Measurements from ENCODE around the gene ZDHHC12.
A peak's percentile ranks its signal among the peaks of the same experiment; 100 is the strongest.

The ZDHHC12 gene

GRCh38 chr9:128729766-128730517, 6.0 kb upstream of the ZDHHC12 start:
- no peak for DNase-seq

- no peak for DNase-seq
These were observed 5.4 kb upstream of the ZDHHC12 start for GRCh38 chr9:128729302-128729701.

DNA sequence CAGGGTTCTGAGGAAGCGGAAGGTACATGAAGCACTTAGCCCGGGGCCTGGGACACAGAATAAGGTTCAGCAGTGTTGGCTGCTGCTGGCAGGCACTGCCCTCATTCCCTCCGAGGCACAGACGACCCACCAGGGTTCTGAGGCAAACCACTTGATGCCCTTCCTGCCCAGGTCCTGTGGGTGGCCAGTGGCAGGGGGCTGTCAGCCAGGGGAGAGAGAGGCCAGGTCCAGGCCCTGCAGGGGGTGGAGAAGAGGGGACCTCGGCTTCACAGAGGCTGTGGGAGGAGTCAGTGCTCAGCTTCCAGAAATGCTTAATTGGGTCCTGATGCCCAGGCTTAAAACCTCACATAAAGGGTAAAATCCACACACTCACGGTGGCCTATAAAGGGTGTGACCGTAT, 4.4 kb upstream of the ZDHHC12 start:
- no peak for DNase-seq

DNA sequence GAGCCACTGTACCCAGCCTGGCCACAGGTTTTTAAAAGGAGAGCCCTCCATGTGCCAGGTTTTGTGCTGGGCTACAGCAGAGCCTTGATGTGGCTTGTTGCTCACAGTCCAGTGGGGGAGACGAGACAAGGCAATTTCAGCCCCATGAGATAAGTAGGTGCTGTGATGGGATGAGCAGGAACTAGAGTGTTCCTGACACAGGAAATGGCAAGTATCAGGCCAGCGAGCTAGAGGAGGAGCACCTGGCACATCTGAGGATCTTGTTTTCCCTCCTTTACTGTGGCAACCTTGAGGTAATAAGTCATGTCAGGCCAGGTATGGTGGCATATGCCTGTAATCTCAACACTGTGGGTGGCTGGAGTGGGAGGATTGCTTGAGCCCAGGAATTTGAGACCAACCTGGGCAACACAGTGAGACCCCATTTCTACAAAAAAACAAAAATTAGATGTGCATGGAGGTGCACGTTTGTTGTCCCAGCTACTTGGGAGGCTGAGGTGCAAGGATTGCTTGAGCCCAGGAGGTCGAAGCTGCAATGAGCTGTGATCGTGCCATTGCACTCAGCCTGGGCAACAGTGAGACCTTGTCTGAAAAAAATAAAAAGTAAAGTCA, 3.8 kb upstream of the ZDHHC12 start:
- no peak for DNase-seq

GRCh38 chr9:128724744-128725211, 851 bp upstream of the ZDHHC12 start:
- DNase-seq, result peak; percentile 57

- DNase-seq, result no peak
These were observed 518 bp downstream of the ZDHHC12 start for GRCh38 chr9:128723352-128723865.

DNA sequence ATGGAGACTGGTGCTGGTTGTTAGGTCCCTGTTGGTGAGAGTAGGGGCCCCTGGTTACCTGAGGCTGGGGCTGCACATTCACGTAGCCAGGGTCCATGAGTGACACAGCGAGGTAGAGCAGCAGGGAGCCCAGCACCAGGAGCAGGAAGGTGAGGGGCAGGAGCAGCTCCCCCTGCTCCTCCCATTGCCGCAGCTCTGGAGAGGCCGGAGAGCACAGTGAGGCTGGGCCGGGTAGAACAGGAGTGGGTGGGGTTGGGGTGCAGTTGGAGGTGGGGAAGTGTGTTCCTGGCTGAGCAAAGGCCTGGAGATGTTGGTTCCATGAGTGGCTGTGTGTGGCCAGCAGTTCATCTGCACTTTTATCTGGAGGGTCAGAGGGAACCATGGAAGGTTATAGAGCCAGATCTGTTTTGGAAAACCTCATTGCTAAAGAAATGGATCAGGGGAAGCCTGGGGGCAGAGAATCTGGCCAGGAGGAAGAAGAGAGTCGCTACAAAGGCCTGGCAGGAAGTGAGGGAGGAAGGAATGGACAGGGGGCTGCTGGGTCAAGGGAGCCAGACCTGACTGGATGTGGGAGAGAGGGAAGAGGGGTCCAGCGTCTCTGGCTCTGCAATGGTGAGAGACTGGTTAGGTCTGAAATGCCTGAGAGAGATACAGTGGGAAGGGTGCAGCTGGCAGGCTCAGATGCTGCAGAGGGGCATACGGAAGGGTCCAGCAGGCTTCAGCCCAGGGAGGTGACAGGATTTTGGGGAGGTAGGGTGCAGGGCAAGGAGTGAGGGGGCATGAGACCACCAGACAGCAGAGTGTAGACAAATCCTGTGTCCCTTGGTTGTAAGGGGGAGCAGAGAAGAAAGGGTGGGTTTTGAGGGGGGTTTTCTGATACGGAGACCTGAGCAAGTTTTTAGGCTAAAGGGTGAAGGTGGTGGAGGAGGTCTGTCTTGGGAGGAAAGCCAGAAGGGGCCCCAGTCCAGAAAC, 1.3 kb downstream of the ZDHHC12 start:
- no peak for DNase-seq

GRCh38 chr9:128721487-128722010, 2.4 kb downstream of the ZDHHC12 start:
- no peak for DNase-seq

GRCh38 chr9:128720841-128721486, 3.0 kb downstream of the ZDHHC12 start:
- DNase-seq, result no peak

GRCh38 chr9:128719919-128720605, 3.9 kb downstream of the ZDHHC12 start:
- DNase-seq, result no peak

- DNase-seq, result no peak
These were observed 5.5 kb downstream of the ZDHHC12 start for GRCh38 chr9:128718475-128718874.

- DNase-seq, result no peak
These were observed 5.9 kb downstream of the ZDHHC12 start for GRCh38 chr9:128718047-128718446.

DNA sequence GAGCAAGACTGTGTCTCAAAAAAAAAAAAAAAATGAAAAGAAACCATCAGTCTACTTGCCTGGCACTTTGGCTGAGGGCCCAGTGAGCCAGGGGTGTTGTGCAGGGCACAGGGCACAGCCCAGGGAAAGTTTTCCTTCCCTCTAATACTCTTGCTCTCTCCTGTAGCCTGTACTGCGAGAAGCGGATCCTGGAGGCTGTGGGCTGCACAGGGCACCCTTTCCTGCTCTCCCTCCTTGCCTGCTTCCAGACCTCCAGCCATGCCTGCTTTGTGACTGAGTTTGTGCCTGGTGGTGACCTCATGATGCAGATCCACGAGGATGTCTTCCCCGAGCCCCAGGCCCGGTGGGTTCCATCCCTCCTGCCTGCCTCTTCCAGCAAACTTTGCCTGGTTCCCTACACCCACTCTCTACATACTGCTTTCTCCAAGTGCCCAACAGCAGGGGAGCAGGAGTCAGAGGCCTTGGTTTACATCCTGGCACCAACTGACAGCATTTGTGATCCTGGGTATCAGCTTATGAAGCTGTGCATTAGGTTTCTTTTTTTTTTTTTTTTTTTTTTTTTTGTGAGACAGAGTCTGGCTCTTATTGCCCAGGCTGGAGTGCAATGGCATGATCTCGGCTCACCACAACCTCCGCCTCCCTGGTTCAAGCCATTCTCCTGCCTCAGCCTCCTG, 7.2 kb downstream of the ZDHHC12 start:
- no peak for DNase-seq

DNA sequence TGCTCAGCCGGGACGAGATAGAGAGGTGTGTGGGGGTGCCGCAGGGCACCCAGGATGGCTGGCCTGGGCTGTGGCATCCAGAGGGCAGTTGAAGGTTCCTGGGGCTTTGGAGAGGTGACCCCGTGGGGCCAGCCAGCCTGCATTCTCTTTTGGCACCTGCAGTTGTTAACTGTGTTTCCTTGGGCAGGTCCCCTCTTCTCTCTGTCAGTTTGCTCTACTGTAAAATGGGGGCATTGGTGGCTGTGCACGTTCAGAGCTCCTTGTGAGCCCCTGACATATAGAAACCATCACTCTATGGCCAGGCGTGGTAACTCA, 8.5 kb downstream of the ZDHHC12 start:
- no peak for DNase-seq

- DNase-seq, result no peak
These were observed 9.1 kb downstream of the ZDHHC12 start for GRCh38 chr9:128714586-128715435.

DNA sequence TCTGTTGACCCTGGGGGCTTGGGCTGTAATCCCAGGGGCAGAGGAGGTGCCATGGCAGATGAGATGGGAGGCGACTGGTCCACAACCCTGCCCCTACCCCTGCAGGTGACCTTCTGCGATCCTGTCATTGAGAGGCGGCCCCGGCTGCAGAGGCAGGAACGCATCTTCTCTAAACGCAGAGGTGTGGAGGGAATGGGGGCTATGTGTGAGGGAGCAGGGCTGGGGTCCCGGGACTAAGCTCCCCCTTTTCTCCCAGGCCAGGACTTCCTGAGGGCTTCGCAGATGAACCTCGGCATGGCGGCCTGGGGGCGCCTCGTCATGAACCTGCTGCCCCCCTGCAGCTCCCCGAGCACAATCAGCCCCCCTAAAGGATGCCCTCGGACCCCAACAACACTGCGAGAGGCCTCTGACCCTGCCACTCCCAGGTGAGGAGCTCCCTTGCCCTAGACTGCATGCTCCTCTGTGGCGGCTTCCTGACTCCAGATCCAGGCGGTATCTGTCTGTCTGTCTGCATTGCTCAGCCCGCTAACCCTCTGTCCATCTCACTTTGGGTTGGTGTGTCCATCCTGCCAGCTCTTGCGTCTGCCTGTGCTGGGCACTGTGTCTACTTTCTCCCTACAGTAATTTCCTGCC, 9.9 kb downstream of the ZDHHC12 start:
- no peak for DNase-seq

DNA sequence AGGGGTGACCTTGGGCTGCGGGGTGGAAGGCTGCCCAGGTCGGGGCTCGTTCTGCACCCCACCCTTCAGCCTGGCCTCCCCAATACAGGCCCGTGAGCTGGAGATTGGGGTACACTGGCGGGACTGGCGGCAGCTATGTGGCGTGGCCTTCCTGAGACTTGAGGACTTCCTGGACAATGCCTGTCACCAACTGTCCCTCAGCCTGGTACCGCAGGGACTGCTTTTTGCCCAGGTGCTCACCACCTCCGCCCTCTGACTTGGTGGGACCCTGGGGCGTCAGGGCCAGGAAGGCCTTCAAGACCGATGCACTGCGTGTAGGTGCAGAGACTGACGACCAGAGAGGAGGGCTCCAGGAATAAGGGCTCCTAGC, 10.5 kb downstream of the ZDHHC12 start:
- DNase-seq, result no peak

DNA sequence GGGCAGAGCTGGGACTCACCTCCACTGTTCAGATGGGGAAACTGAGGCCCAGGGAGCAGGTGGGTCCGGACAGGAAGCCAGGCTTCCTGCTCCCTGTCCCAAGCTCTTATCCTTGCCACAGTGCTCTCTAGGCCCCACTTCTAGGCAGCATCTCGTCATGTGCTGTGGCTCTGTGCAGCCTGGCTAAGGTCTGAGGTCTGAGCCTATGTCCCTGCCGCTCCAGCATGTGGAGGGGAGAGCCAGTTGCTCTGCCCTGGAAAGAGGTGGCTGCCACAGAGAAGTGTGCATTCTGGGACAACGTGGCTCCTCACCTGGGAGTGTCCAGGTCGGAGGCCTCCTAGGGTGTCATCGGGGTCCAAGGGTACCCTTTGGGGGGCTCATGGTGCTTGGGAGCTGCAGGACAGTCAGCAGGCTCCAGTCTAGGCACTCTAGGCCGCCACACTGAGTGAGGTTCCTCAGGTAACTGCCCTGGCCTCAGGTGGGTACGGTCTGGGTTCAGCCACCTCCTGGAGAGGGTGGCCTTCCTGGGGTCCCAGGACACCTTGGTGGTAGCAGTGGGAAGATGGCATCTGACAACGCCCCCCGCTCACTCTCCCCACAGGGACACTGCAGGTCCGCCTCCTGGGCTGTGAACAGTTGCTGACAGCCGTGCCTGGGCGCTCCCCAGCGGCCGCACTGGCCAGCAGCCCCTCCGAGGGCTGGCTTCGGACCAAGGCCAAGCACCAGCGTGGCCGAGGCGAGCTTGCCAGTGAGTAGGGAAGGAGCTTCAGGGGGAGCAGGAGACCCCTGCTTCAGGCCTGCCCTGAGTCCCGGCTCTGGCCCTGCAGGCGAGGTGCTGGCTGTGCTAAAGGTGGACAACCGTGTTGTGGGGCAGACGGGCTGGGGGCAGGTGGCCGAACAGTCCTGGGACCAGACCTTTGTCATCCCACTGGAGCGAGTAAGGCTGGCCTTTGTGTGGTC, 11.2 kb downstream of the ZDHHC12 start:
- no peak for DNase-seq

DNA sequence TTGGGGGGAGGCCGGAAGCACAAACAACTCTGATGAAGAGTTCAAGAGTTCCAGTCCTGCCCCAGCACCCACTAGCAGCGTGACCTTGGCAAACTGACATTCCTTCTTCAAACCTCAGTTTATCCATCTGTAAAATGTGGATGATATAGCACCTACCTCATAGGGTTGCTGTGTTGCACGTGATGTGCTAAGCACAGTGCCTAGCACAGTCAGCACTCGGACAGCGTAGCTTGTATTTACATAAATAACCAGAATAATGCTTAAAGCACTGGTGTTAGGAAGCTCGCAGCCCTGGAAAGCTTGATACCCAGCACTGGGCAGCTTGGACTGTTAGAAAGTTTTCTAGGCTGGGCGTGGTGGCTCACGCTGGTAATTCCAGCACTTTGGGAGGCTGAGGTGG, 16.5 kb downstream of the ZDHHC12 start:
- no peak for DNase-seq
